ENCODE results near the gene SFTA2.

DNA sequence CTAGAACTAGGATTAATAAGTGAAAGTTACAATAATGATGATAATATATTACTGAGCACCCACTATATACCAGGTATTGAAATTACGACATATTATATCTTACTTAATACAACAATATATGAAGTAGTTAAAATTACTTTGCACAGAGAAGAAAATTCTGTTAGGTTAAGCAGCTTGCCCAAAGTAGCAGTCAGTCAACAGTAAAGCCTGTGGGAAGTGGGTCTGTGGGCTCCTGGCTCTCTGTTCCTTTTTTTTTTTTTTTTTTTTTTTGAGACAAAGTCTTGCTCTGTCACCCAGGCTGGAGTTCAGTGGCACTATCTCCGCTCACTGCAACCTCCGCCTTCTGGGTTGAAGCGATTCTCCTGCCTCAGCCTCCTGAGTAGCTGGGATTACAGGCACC lies 28.7 kb downstream of the SFTA2 start:
- no peak for TF ChIP-seq SIN3A (IDR thresholded peaks at IDR 0.05; ENCODE audit: borderline replicate concordance, insufficient read depth, low read length)
- no peak for TF ChIP-seq POLR2AphosphoS5 (IDR thresholded peaks at IDR 0.05; ENCODE audit: low read depth, low read length)
- no peak for TF ChIP-seq REST (IDR thresholded peaks at IDR 0.05; ENCODE audit: insufficient read depth in 1 of 2, low read depth in 2 of 2, low read length in 2 of 2)
- TF ChIP-seq TAF1 (IDR thresholded peaks at IDR 0.05; ENCODE audit: borderline replicate concordance, insufficient read depth, low read length) = no peak
- no peak for TF ChIP-seq FOXP2 (optimal IDR thresholded peaks at IDR 0.05; ENCODE audit: borderline replicate concordance, extremely low read depth, extremely low read length, insufficient read depth)

All from PFSK-1 (cell line).